Measurements from ENCODE around the gene USP28. TPM values are rescaled to one million over a fixed set of nuclear protein-coding genes. Genes with fewer than 3 reads are reported as not detected.

The USP28 gene
- total and polyA plus RNA-seq, 2 of the 8 experiments (the other 6 are each of a cell fraction or from before 2014, with no cell fraction given), result 82.6 to 119 TPM

GRCh38 chr11:113894421-113894996, 19.1 kb upstream of the USP28 start:
- Histone ChIP-seq H3K4me1 (replicated peaks in 1 of 4; ENCODE audit: control insufficient read depth in 3 of 4, insufficient read depth in 4 of 4, low read length in 3 of 4) (peaks cover 0 to 13% (median 2%) of the 10 kb centered on the region in 4 experiments; a peak in 4 of 7 replicates), H3K4me2 (ENCODE audit: insufficient read depth in 1 of 2, low read depth in 2 of 2, low read length in 2 of 2) (no peak overlapping the region), H3K79me1 (ENCODE audit: low read depth, low read length) (no peaks in the 10 kb centered on the region), H2AK5ac (ENCODE audit: low read depth, low read length) (0 out of 2 replicates have a peak overlapping the region, but pooled peaks have one; percentile 28), H2AFZ (ENCODE audit: low read length) (peak overlapping the region; percentile 36; the same call in 1 of the 2 replicates), H2BK120ac (replicated peaks; ENCODE audit: low read depth, low read length) (no peak overlapping the region), H3K36me3 (ENCODE audit: control insufficient read depth in 2 of 4, insufficient read depth in 4 of 4, low read length in 3 of 4) (no peaks in the 10 kb centered on the region), H2BK20ac (ENCODE audit: low read length) (no peak overlapping the region), H3K79me2 (ENCODE audit: control insufficient read depth in 1 of 2, insufficient read depth in 2 of 2, low read length in 2 of 2) (no peaks in the 10 kb centered on the region), H4K5ac (ENCODE audit: insufficient read length, low read depth, low read length) (no peak overlapping the region), H2BK12ac (ENCODE audit: low read depth, low read length) (no peak overlapping the region), H3K4ac (replicated peaks; ENCODE audit: insufficient read length, low read depth, low read length) (no peak overlapping the region), H3K23ac (ENCODE audit: insufficient read length) (no peak overlapping the region), H2BK5ac (ENCODE audit: low read depth, low read length) (no peak overlapping the region), H3K4me3 (ENCODE audit: extremely low read depth in 1 of 4, insufficient read depth in 2 of 4, low read depth in 3 of 4, low read length in 4 of 4) (no peak overlapping the region), H3K9me3 (ENCODE audit: insufficient read depth in 2 of 2, low read depth in 1 of 2, low read length in 1 of 2) (no peaks in the 10 kb centered on the region), H3K27me3 (replicated peaks in 1 of 4; ENCODE audit: control insufficient read depth in 3 of 4, extremely low read depth in 1 of 4, insufficient read depth in 3 of 4, low read length in 3 of 4) (no peaks in the 10 kb centered on the region), H3K56ac (replicated peaks; ENCODE audit: insufficient read length, low read depth, low read length) (no peak overlapping the region), H4K8ac (ENCODE audit: extremely low read depth, insufficient read depth, low read length) (no peak overlapping the region), H3K23me2 (ENCODE audit: low read depth, low read length) (no peaks in the 10 kb centered on the region), H3K27ac (ENCODE audit: low read depth, low read length) (no peak overlapping the region), H3K9ac (replicated peaks in 1 of 4; ENCODE audit: extremely low read depth in 1 of 4, low read depth in 3 of 4, low read length in 3 of 4) (no peak overlapping the region), H3K14ac (ENCODE audit: insufficient read length) (no peak overlapping the region), H4K20me1 (replicated peaks in 1 of 2; ENCODE audit: control insufficient read depth in 1 of 2, insufficient read depth in 2 of 2, low read length in 2 of 2) (no peaks in the 10 kb centered on the region), H3K18ac (ENCODE audit: extremely low read depth, low read length) (peak overlapping the region; percentile 66; the same call in 1 of the 2 replicates), H2BK15ac (ENCODE audit: low read length) (0 out of 2 replicates have a peak overlapping the region, but pooled peaks have one; percentile 46), H4K91ac (replicated peaks; ENCODE audit: insufficient read length, low read length) (no peak overlapping the region)
- WGBS, 2 experiments (ENCODE audit: extremely low coverage in 1 of 2, insufficient coverage in 1 of 2, insufficient read length in 1 of 2, insufficient replicate concordance in 2 of 2, low coverage in 1 of 2, low lambda C conversion rate in 2 of 2, missing lambda C conversion rate in 1 of 2), result 94% methylated on average over 9 of the region's 9 CpGs; no CpG with 5 or more reads in 1 of the 2 experiments
- ChIA-PET CTCF (ENCODE audit: partially characterized antibody) (interaction anchor here (1.5 to 12.0 kb wide), 8 partner anchors 11 to 367 kb away, joined by 6 to 132 read pairs (median 22); partner anchors contain the start of gene HTR3B), POLR2A (ENCODE audit: partially characterized antibody) (interaction anchor here (1.5 to 4.2 kb wide), 3 partner anchors 9 to 19 kb away, joined by 3 to 20 read pairs (median 3); partner anchors contain the start of gene USP28)
- no peak for FAIRE-seq
- DNase-seq (ENCODE audit: low read depth in 1 of 2, low spot score in 2 of 2), result no peak
- TF ChIP-seq MAFK (IDR thresholded peaks at IDR 0.05; ENCODE audit: low read depth, low read length) (no peak), SIRT6 (IDR thresholded peaks at IDR 0.05; ENCODE audit: low read length) (no peak), SIN3A (conservative IDR thresholded peaks at IDR 0.05 in 1 of 2, IDR thresholded peaks at IDR 0.05 in 1 of 2; ENCODE audit: low read depth in 1 of 2, low read length in 2 of 2) (no peak), BCL11A (IDR thresholded peaks at IDR 0.05; ENCODE audit: low read depth in 2 of 2, low read length in 2 of 2) (no peak), GABPA (IDR thresholded peaks at IDR 0.05; ENCODE audit: borderline replicate concordance, insufficient read depth, low read length) (no peak), TCF12 (IDR thresholded peaks at IDR 0.05; ENCODE audit: low read depth, low read length) (no peak), CTCF (IDR thresholded peaks at IDR 0.05; ENCODE audit: control extremely low read depth in 1 of 3, insufficient read depth in 1 of 3, low read depth in 1 of 3, low read length in 3 of 3) (no peak), E2F6 (IDR thresholded peaks at IDR 0.05) (no peak)

Data from H1 (cell line).